AG04449 (cell line): ENCODE results near the gene TBX21.

Experiments used
- CTCF ChIA-PET: fragments of 350-600 bp; formaldehyde crosslinking; extraction: SDS; loops from one replicate; lab custom pipeline; 2021; ENCODE audit warnings: antibody characterized with exemption; lab: Yijun Ruan, JAX
- POLR2A ChIA-PET: fragments of 400-600, 350-600 bp; formaldehyde crosslinking; extraction: SDS; loops from one replicate; lab custom pipeline; 2020; ENCODE audit warnings: antibody characterized with exemption, inconsistent platforms; lab: Yijun Ruan, JAX
- DNase-seq: peaks from one replicate; pipeline ENCODE4 v3.0.0-alpha.2; 2010; ENCODE audit warnings: low read depth, low spot score
- H3K4me3 ChIP-seq: 2 replicates; pipeline ENCODE4 v1.5.1; 2011; ENCODE audit warnings: low read depth, mild to moderate bottlenecking, control low read depth, low read length
- CTCF ChIP-seq: IDR thresholded peaks from one replicate; pipeline ENCODE4 v1.5.1; 2011; ENCODE audit warnings: mild to moderate bottlenecking, moderate library complexity, low read length, control low read depth, inconsistent platforms; ENCODE audit not compliant: insufficient read depth; ENCODE audit errors: missing control alignments

The TBX21 gene

GRCh38 chr17:47731396-47731795 is 1.6 kb upstream of the TBX21 start:
- CTCF ChIA-PET, result interaction anchor here (1.5 kb wide), 1 partner anchor 32 kb away, joined by 3 read pairs; no protein-coding TSS in a partner anchor
- H3K4me3 ChIP-seq, result no peak overlapping the region
- no peak for TF ChIP-seq CTCF
- POLR2A ChIA-PET, result no interaction called here
- no peak for DNase-seq

GRCh38 chr17:47732399-47733046 is 513 bp upstream of the TBX21 start:
- TF ChIP-seq CTCF, result no peak
- CTCF ChIA-PET, result interaction anchor here (0.9 to 2.5 kb wide), 3 partner anchors 8 to 18 kb away, joined by 3 to 7 read pairs (median 6); no protein-coding TSS in a partner anchor
- POLR2A ChIA-PET, result no interaction called here
- no peak overlapping the region for H3K4me3 ChIP-seq
- DNase-seq, result no peak

GRCh38 chr17:47733674-47734410 is 806 bp downstream of the TBX21 start:
- no peak for DNase-seq
- ChIA-PET POLR2A (no interaction called here), CTCF (interaction anchor here (2.5 kb wide), 1 partner anchor 9 kb away, joined by 7 read pairs; no protein-coding TSS in a partner anchor)
- TF ChIP-seq CTCF, result no peak
- no peak overlapping the region for H3K4me3 ChIP-seq

- no peak for TF ChIP-seq CTCF
- ChIA-PET CTCF (interaction anchor here (2.5 kb wide), 1 partner anchor 11 kb away, joined by 7 read pairs; no protein-coding TSS in a partner anchor), POLR2A (no interaction called here)
- no peak overlapping the region for H3K4me3 ChIP-seq
- DNase-seq, result no peak
These were observed 2.1 kb downstream of the TBX21 start for GRCh38 chr17:47735139-47735464.

GRCh38 chr17:47735536-47736011 is 2.5 kb downstream of the TBX21 start:
- no peak overlapping the region for H3K4me3 ChIP-seq
- TF ChIP-seq CTCF, result no peak
- ChIA-PET POLR2A (no interaction called here), CTCF (no interaction called here)
- no peak for DNase-seq
